ENCODE data around the gene TAOK3. TPM values are rescaled to one million over a fixed set of nuclear protein-coding genes. Genes with fewer than 3 reads are reported as not detected.

Gene TAOK3
- total and polyA plus RNA-seq, 4 donors: 19.9 to 54.5 (median 37.7) TPM

- TF ChIP-seq CTCF (IDR thresholded peaks at IDR 0.05; ENCODE audit: control extremely low read depth, extremely low read depth): no peak
- DNase-seq (no peak), ATAC-seq (ENCODE audit: insufficient read depth, low FRiP score) (peak; percentile 14)
- H3K4me1 ChIP-seq (ENCODE audit: control insufficient read depth in 5 of 5, insufficient read depth in 5 of 5, low read length in 5 of 5): peaks cover 0 to 3% (median 0%) of the 10 kb centered on the region in 5 donors
- H3K27me3 ChIP-seq (ENCODE audit: control insufficient read depth in 3 of 3, insufficient read depth in 3 of 3, low read length in 2 of 3): no peaks in the 10 kb centered on the region
- no peak overlapping the region for H3K9ac ChIP-seq (ENCODE audit: insufficient read depth in 1 of 2, low read length in 2 of 2)
- no peak overlapping the region for H3K27ac ChIP-seq (ENCODE audit: low read depth in 1 of 2, low read length in 1 of 2)
- H3K36me3 ChIP-seq (ENCODE audit: control insufficient read depth in 4 of 4, insufficient read depth in 4 of 4, low read length in 4 of 4): no peaks in the 10 kb centered on the region
- no peak overlapping the region for H3K4me3 ChIP-seq
- no peaks in the 10 kb centered on the region for H3K9me3 ChIP-seq (ENCODE audit: control insufficient read depth in 4 of 4, insufficient read depth in 3 of 4, low read length in 3 of 4)
Measured at GRCh38 chr12:118302053-118302452, 70.7 kb downstream of the TAOK3 start.

GRCh38 chr12:118299791-118300460, 72.8 kb downstream of the TAOK3 start:
- peak overlapping the region in 1 of 2 donors; percentile 11 for H3K9ac ChIP-seq (ENCODE audit: insufficient read depth in 1 of 2, low read length in 2 of 2)
- peaks cover 0 to 2% (median 0%) of the 10 kb centered on the region in 4 donors for H3K36me3 ChIP-seq (ENCODE audit: control insufficient read depth in 4 of 4, insufficient read depth in 4 of 4, low read length in 4 of 4)
- H3K4me3 ChIP-seq: no peak overlapping the region
- no peak for TF ChIP-seq CTCF (IDR thresholded peaks at IDR 0.05; ENCODE audit: control extremely low read depth, extremely low read depth)
- H3K4me1 ChIP-seq (ENCODE audit: control insufficient read depth in 5 of 5, insufficient read depth in 5 of 5, low read length in 5 of 5): peaks cover 0 to 3% (median 0%) of the 10 kb centered on the region in 5 donors
- 59 to 61% methylated on average over 5 of the region's 5 CpGs for WGBS, 2 donors
- DNase-seq (peak; percentile 19 to 77 (median 67)), ATAC-seq (ENCODE audit: insufficient read depth, low FRiP score) (no peak)
- no peak overlapping the region for H3K27ac ChIP-seq (ENCODE audit: low read depth in 1 of 2, low read length in 1 of 2)
- no peaks in the 10 kb centered on the region for H3K27me3 ChIP-seq (ENCODE audit: control insufficient read depth in 3 of 3, insufficient read depth in 3 of 3, low read length in 2 of 3)
- no peaks in the 10 kb centered on the region for H3K9me3 ChIP-seq (ENCODE audit: control insufficient read depth in 4 of 4, insufficient read depth in 3 of 4, low read length in 3 of 4)

GRCh38 chr12:118297284-118297683, 75.4 kb downstream of the TAOK3 start:
- no peak for ATAC-seq (ENCODE audit: insufficient read depth, low FRiP score)
- no peak overlapping the region for H3K4me3 ChIP-seq

More at GRCh38 chr12:118297284-118297683, 75.4 kb downstream of the TAOK3 start:
- H3K4me1 ChIP-seq (ENCODE audit: control insufficient read depth in 5 of 5, insufficient read depth in 5 of 5, low read length in 5 of 5): peaks cover 0 to 3% (median 0%) of the 10 kb centered on the region in 5 donors
- H3K27ac ChIP-seq (ENCODE audit: low read depth in 1 of 2, low read length in 1 of 2): no peak overlapping the region
- WGBS, 2 donors: 87 to 89% methylated on average over 2 of the region's 2 CpGs
- H3K36me3 ChIP-seq (ENCODE audit: control insufficient read depth in 4 of 4, insufficient read depth in 4 of 4, low read length in 4 of 4): peaks cover 0 to 2% (median 0%) of the 10 kb centered on the region in 4 donors
- DNase-seq: no peak
- H3K9ac ChIP-seq (ENCODE audit: insufficient read depth in 1 of 2, low read length in 2 of 2): no peak overlapping the region
- no peaks in the 10 kb centered on the region for H3K9me3 ChIP-seq (ENCODE audit: control insufficient read depth in 4 of 4, insufficient read depth in 3 of 4, low read length in 3 of 4)
- TF ChIP-seq CTCF (IDR thresholded peaks at IDR 0.05; ENCODE audit: control extremely low read depth, extremely low read depth): no peak
- no peaks in the 10 kb centered on the region for H3K27me3 ChIP-seq (ENCODE audit: control insufficient read depth in 3 of 3, insufficient read depth in 3 of 3, low read length in 2 of 3)

All from lung (tissue), 12 donors.